ENCODE data around the gene TRAF5.
"Not testable (repeated sequence)": the region's sequence is repeated elsewhere in the genome, so short reads cannot be mapped to it uniquely, and the experiment has no call there.

TRAF5 gene

GRCh38 chr1:211349741-211350140, 23.1 kb downstream of the TRAF5 start:
- no peak for DNase-seq

- not testable (repeated sequence) for DNase-seq
These were observed 25.4 kb downstream of the TRAF5 start for GRCh38 chr1:211352055-211352454.

- no peak for DNase-seq
These were observed 25.8 kb downstream of the TRAF5 start for GRCh38 chr1:211352465-211352864.

GRCh38 chr1:211352985-211353515, 26.4 kb downstream of the TRAF5 start:
- peak; percentile 86 for DNase-seq

GRCh38 chr1:211353562-211354212, 27.1 kb downstream of the TRAF5 start:
- no peak for DNase-seq

- no peak for DNase-seq
These were observed 29.2 kb downstream of the TRAF5 start for GRCh38 chr1:211355873-211356272.

- no peak for DNase-seq
These were observed 30.2 kb downstream of the TRAF5 start for GRCh38 chr1:211356723-211357407.

- DNase-seq: no peak
These were observed 32.1 kb downstream of the TRAF5 start for GRCh38 chr1:211358685-211359084.

- no peak for DNase-seq
These were observed 33.2 kb downstream of the TRAF5 start for GRCh38 chr1:211359876-211360275.

- no peak for DNase-seq
These were observed 34.6 kb downstream of the TRAF5 start for GRCh38 chr1:211361202-211361601.

GRCh38 chr1:211369640-211370039, 43.0 kb downstream of the TRAF5 start:
- no peak for DNase-seq

- no peak for DNase-seq
These were observed 44.0 kb downstream of the TRAF5 start for GRCh38 chr1:211370669-211371068.

GRCh38 chr1:211371406-211372105, 44.9 kb downstream of the TRAF5 start:
- DNase-seq: no peak

GRCh38 chr1:211372463-211372862, 45.8 kb downstream of the TRAF5 start:
- no peak for DNase-seq

GRCh38 chr1:211375146-211375818, 48.6 kb downstream of the TRAF5 start:
- no peak for DNase-seq

GRCh38 chr1:211375949-211376348, 49.3 kb downstream of the TRAF5 start:
- no peak for DNase-seq

- DNase-seq: no peak
These were observed 50.3 kb downstream of the TRAF5 start for GRCh38 chr1:211376807-211377470.

GRCh38 chr1:211377539-211378450, 51.2 kb downstream of the TRAF5 start:
- DNase-seq: no peak

- no peak for DNase-seq
These were observed 52.2 kb downstream of the TRAF5 start for GRCh38 chr1:211378844-211379243.

GRCh38 chr1:211379446-211379845, 52.8 kb downstream of the TRAF5 start:
- no peak for DNase-seq

- DNase-seq: no peak
These were observed 55.0 kb downstream of the TRAF5 start for GRCh38 chr1:211381481-211382181.
